B cell (primary cell): ENCODE results near the gene MAP2K7. TPM values are rescaled to one million over a fixed set of nuclear protein-coding genes. Genes with fewer than 3 reads are reported as not detected.

Experiments used
- ATAC-seq: fragments of 200-7000 bp; cut with Tn5 transposase; one replicate; pipeline ENCODE4 v1.10.0; 2021; ENCODE audit warnings: low read depth, mild to moderate bottlenecking, moderate number of reproducible peaks, moderate library complexity
- CTCF ChIA-PET: fragments of 350-600 bp; sonication (Branson Sonifier 250); formaldehyde crosslinking; loops from one replicate; lab custom pipeline; 2021; ENCODE audit warnings: antibody characterized with exemption, inconsistent platforms; lab: Charles Lee
- POLR2A ChIA-PET: fragments of 350-600 bp; sonication (Branson Sonifier 250); formaldehyde crosslinking; loops from one replicate; lab custom pipeline; 2021; ENCODE audit warnings: antibody characterized with exemption; lab: Charles Lee
- DNase-seq: peaks from one replicate; pipeline ENCODE4 v3.0.0; 2013
- H2AFZ ChIP-seq: 2 replicates; pipeline ENCODE4 v1.6.1; 2012; ENCODE audit warnings: mild to moderate bottlenecking, low read depth, low read length; ENCODE audit not compliant: insufficient read depth, poor library complexity, severe bottlenecking
- H3K27ac ChIP-seq, 2 donors: 1 replicate in 1 of 2; 2 replicates in 1 of 2; pipeline ENCODE4 v1.5.1; 2012 to 2013; ENCODE audit warnings: low read length in 2 of 2, mild to moderate bottlenecking in 2 of 2, moderate library complexity in 1 of 2
- H3K27me3 ChIP-seq, 4 experiments: fragments of 200-600 bp in 1 of 4; sonication (generic) in 1 of 4; replicated peaks in 1 of 4; 1 replicate in 2 of 4; 2 replicates in 2 of 4; pipeline versions ENCODE4 v1.6.1 to v1.7.0; 2013 to 2016; ENCODE audit warnings: low read length in 3 of 4, mild to moderate bottlenecking in 2 of 4, mixed read lengths in 1 of 4, moderate library complexity in 1 of 4; ENCODE audit not compliant: insufficient read depth in 4 of 4, control insufficient read depth in 3 of 4; ENCODE audit errors: control extremely low read depth in 1 of 4
- H3K36me3 ChIP-seq, 2 experiments: replicated peaks in 1 of 2; 1 replicate in 1 of 2; 2 replicates in 1 of 2; pipeline versions ENCODE4 v1.6.1 to v1.7.1; 2013; ENCODE audit warnings: low read length in 1 of 2; ENCODE audit not compliant: insufficient read depth in 2 of 2, control insufficient read depth in 1 of 2; ENCODE audit errors: control extremely low read depth in 1 of 2, extremely low read depth in 1 of 2
- H3K4me1 ChIP-seq, 2 donors: fragments of 200-600 bp in 1 of 2; sonication (generic) in 1 of 2; 1 replicate in 1 of 2; 2 replicates in 1 of 2; pipeline versions ENCODE4 v1.5.1 to v1.6.1; 2013 to 2017; ENCODE audit warnings: low read length in 2 of 2; ENCODE audit not compliant: control insufficient read depth in 2 of 2, insufficient read depth in 2 of 2
- H3K4me2 ChIP-seq: replicated peaks from 2 replicates; pipeline ENCODE3; 2012; ENCODE audit warnings: mild to moderate bottlenecking, low read depth, low read length; ENCODE audit not compliant: poor library complexity, severe bottlenecking
- H3K4me3 ChIP-seq, 5 experiments: fragments of 200-600 bp in 1 of 5; sonication (generic) in 1 of 5; 1 replicate in 3 of 5; 2 replicates in 2 of 5; pipeline versions ENCODE4 v1.5.1 to v1.7.0; 2011 to 2016; ENCODE audit warnings: low read length in 4 of 5, mild to moderate bottlenecking in 4 of 5, low read depth in 2 of 5, control low read depth in 1 of 5, moderate library complexity in 1 of 5; ENCODE audit not compliant: insufficient read depth in 1 of 5; ENCODE audit errors: control extremely low read depth in 1 of 5, extremely low read depth in 1 of 5
- H3K79me2 ChIP-seq: fragments of 200-600 bp; sonication (generic); one replicate; pipeline ENCODE4 v1.6.0; 2016; ENCODE audit warnings: low read length; ENCODE audit not compliant: control insufficient read depth, insufficient read depth
- H3K9ac ChIP-seq: fragments of 200-600 bp; sonication (generic); 2 replicates; pipeline ENCODE4 v1.6.1; 2017; ENCODE audit warnings: mild to moderate bottlenecking, low read length, moderate library complexity
- H3K9me3 ChIP-seq, 3 donors: one replicate each; pipeline versions ENCODE4 v1.6.1 to v1.7.1; 2013; ENCODE audit warnings: low read length in 2 of 3; ENCODE audit not compliant: control insufficient read depth in 2 of 3, insufficient read depth in 1 of 3; ENCODE audit errors: control extremely low read depth in 1 of 3
- H4K20me1 ChIP-seq: 2 replicates; pipeline ENCODE4 v1.6.0; 2012; ENCODE audit warnings: mild to moderate bottlenecking, low read length; ENCODE audit not compliant: insufficient read depth, control insufficient read depth, poor library complexity, severe bottlenecking
- H3K27ac Mint-ChIP-seq: one replicate; pipeline ENCODE4 v1.8.0; 2021; ENCODE audit warnings: mixed read lengths
- H3K27me3 Mint-ChIP-seq: one replicate; pipeline ENCODE4 v1.8.0; 2021; ENCODE audit warnings: mixed read lengths
- H3K4me1 Mint-ChIP-seq: one replicate; pipeline ENCODE4 v1.8.0; 2021; ENCODE audit warnings: mixed read lengths
- H3K4me3 Mint-ChIP-seq: one replicate; pipeline ENCODE4 v1.8.0; 2021; ENCODE audit warnings: mixed read lengths
- H3K9me3 Mint-ChIP-seq: one replicate; pipeline ENCODE4 v1.8.0; 2022; ENCODE audit warnings: mixed read lengths; ENCODE audit not compliant: insufficient read depth
- CTCF ChIP-seq: fragments of 200-600 bp; IDR thresholded peaks from one replicate; pipeline ENCODE4 v1.8.0; 2022; ENCODE audit warnings: antibody characterized with exemption, mild to moderate bottlenecking
- EZH2 ChIP-seq: IDR thresholded peaks from 2 replicates; pipeline ENCODE4 v1.6.1; 2012; ENCODE audit warnings: borderline replicate concordance, low read depth, mild to moderate bottlenecking, moderate library complexity, low read length; ENCODE audit not compliant: insufficient read depth, poor library complexity, severe bottlenecking
- WGBS: methylation state at CpG from one replicate; pipeline ENCODE4 v1.1.5; 2013; ENCODE audit warnings: missing lambda C conversion rate; ENCODE audit not compliant: insufficient coverage; 5-methylcytosine and 5-hydroxymethylcytosine counted together
- intact Hi-C: fragments of 100-400 bp; cut with micrococcal nuclease; formaldehyde crosslinking; loops from one replicate; pipeline ENCODE4 v1.10.0; 2022
- polyA plus RNA-seq: library from polyadenylated mRNA; depleted of rRNA; stranded (reverse); fragments of >200 nt; gene quantifications from 2 replicates; pipeline ENCODE4 v1.2.3, GENCODE V29; 2012
- total RNA-seq, 2 donors: library from RNA; stranded (reverse); fragments of 120-200 nt in 1 of 2; gene quantifications; 1 replicate in 1 of 2; 2 replicates in 1 of 2; pipeline versions ENCODE4 v1.2.3 to v1.2.4, GENCODE V29; 2013 to 2022

The MAP2K7 gene
- total and polyA plus RNA-seq, 2 donors (not counting 1 experiment from before 2014, with no cell fraction given) = 56.0 to 71.9 TPM

GRCh38 chr19:7872306-7873204 is 31.1 kb upstream of the MAP2K7 start:
- peaks cover 31% of the 10 kb centered on the region for H3K4me1 Mint-ChIP-seq
- TF ChIP-seq EZH2 (no peak), CTCF (no peak)
- peaks cover 0 to 57% (median 16%) of the 10 kb centered on the region in 4 experiments for H3K27me3 ChIP-seq
- H3K27me3 Mint-ChIP-seq = peaks cover 25% of the 10 kb centered on the region
- H3K9me3 Mint-ChIP-seq = peaks cover 4% of the 10 kb centered on the region
- DNase-seq (no peak), ATAC-seq (no peak)
- CTCF ChIA-PET = no interaction called here
- H3K9me3 ChIP-seq = peaks cover 0 to 52% (median 0%) of the 10 kb centered on the region in 3 donors
- no peak overlapping the region for H3K9ac ChIP-seq
- H3K36me3 ChIP-seq = no peaks in the 10 kb centered on the region
- H2AFZ ChIP-seq = no peak overlapping the region
- intact Hi-C loops = no loop called here
- H3K4me1 ChIP-seq = peaks cover 42 to 50% of the 10 kb centered on the region in 2 donors
- H3K79me2 ChIP-seq = no peaks in the 10 kb centered on the region
- WGBS = 51% methylated on average over 45 of the region's 47 CpGs
- peak overlapping the region; percentile 26 for H3K4me3 Mint-ChIP-seq
- POLR2A ChIA-PET = no interaction called here
- peaks cover 11% of the 10 kb centered on the region for H4K20me1 ChIP-seq
- peak overlapping the region; percentile 63 for H3K4me2 ChIP-seq
- H3K27ac ChIP-seq = no peak overlapping the region
- H3K27ac Mint-ChIP-seq = no peak overlapping the region
- no peak overlapping the region for H3K4me3 ChIP-seq
